Measurements from ENCODE around the gene TMPRSS6.
A peak's percentile ranks its signal among the peaks of the same experiment; 100 is the strongest.

GRCh38 chr22:37139762-37140161 is 30.2 kb upstream of the TMPRSS6 start:
- TF ChIP-seq POLR2AphosphoS5 (IDR thresholded peaks at IDR 0.05; ENCODE audit: low read depth, low read length) (no peak), CTCF (IDR thresholded peaks at IDR 0.05; ENCODE audit: control extremely low read depth in 1 of 3, insufficient read depth in 1 of 3, low read depth in 1 of 3, low read length in 3 of 3) (peak in 1 of 3 experiments; percentile 13; a peak in 2 of 4 replicates), YY1 (IDR thresholded peaks at IDR 0.05; ENCODE audit: low read depth, low read length) (no peak), BRCA1 (IDR thresholded peaks at IDR 0.05; ENCODE audit: low read depth, low read length) (no peak)
